ENCODE data around the gene MORN1. TPM values are rescaled to one million over a fixed set of nuclear protein-coding genes. Genes with fewer than 3 reads are reported as not detected.
A peak's percentile ranks its signal among the peaks of the same experiment; 100 is the strongest.

Gene MORN1
- total RNA-seq, 1 donor from 2014 or later = 24.4 TPM

- no peaks in the 10 kb centered on the region for H3K36me3 Mint-ChIP-seq (ENCODE audit: low read depth)
- no peak for TF ChIP-seq CTCF (conservative IDR thresholded peaks at IDR 0.05)
- no peaks in the 10 kb centered on the region for H3K9me3 Mint-ChIP-seq
- H3K4me1 Mint-ChIP-seq = no peaks in the 10 kb centered on the region
- no peak overlapping the region for H3K27ac Mint-ChIP-seq (ENCODE audit: unreplicated experiment)
- DNase-seq (ENCODE audit: low read depth, low spot score) = no peak
- H3K27me3 Mint-ChIP-seq (ENCODE audit: low read depth) = peaks cover 2% of the 10 kb centered on the region
- no peak overlapping the region for H3K4me3 Mint-ChIP-seq
Measured at GRCh38 chr1:2436876-2437275, 45.5 kb upstream of the MORN1 start.

GRCh38 chr1:2435746-2436355 is 44.5 kb upstream of the MORN1 start:
- no peak for DNase-seq (ENCODE audit: low read depth, low spot score)
- no peak overlapping the region for H3K4me3 Mint-ChIP-seq

GRCh38 chr1:2435091-2435490 is 43.7 kb upstream of the MORN1 start:
- Mint-ChIP-seq H3K27ac (ENCODE audit: unreplicated experiment) (peak overlapping the region; percentile 50), H3K4me3 (no peak overlapping the region), H3K9me3 (no peaks in the 10 kb centered on the region), H3K27me3 (ENCODE audit: low read depth) (no peaks in the 10 kb centered on the region), H3K36me3 (ENCODE audit: low read depth) (no peaks in the 10 kb centered on the region), H3K4me1 (no peaks in the 10 kb centered on the region)
- TF ChIP-seq CTCF (conservative IDR thresholded peaks at IDR 0.05) = no peak
- no peak for DNase-seq (ENCODE audit: low read depth, low spot score)

More at GRCh38 chr1:2435746-2436355, 44.5 kb upstream of the MORN1 start:
- Mint-ChIP-seq H3K36me3 (ENCODE audit: low read depth) (no peaks in the 10 kb centered on the region), H3K27me3 (ENCODE audit: low read depth) (no peaks in the 10 kb centered on the region), H3K4me1 (no peaks in the 10 kb centered on the region), H3K27ac (ENCODE audit: unreplicated experiment) (no peak overlapping the region), H3K9me3 (no peaks in the 10 kb centered on the region)
- no peak for TF ChIP-seq CTCF (conservative IDR thresholded peaks at IDR 0.05)

DNA sequence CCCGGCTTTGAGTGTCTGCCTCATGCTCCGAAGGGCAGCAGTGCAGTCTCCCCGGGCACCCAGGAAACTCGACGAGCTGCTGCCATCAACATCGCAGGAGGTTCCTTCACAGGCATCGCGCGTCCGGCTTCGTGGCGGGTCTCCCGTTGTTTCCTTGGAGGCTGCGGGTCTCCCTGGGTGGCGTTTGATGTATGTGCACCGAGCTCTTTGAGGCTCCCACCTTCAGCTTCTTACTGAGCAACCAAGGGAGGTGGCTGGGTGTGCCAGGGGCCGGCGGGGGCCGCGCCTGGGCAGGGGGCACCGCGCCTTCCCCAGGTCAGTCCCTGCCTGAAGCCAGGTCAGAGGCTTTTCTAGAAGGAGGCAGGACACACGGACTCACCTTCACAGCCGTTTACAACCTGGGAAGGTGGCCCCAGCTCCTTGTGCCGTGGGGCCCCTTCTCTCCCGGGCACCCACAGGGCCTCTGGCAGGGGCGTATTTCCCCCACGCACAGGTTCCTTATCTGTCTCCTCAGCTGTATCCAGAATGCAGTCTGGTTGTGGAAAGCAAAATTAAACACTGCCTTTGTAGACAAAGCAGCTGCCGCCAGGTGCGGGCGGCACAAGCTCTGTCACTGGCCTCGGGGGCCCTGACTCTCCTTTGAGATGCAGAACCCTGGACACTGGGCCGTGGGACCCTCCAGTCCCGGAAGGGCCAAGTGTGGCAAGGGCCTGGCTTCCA is 42.7 kb upstream of the MORN1 start:
- Mint-ChIP-seq H3K9me3 (no peaks in the 10 kb centered on the region), H3K27me3 (ENCODE audit: low read depth) (no peaks in the 10 kb centered on the region), H3K4me3 (no peak overlapping the region), H3K27ac (ENCODE audit: unreplicated experiment) (no peak overlapping the region), H3K4me1 (no peaks in the 10 kb centered on the region), H3K36me3 (ENCODE audit: low read depth) (no peaks in the 10 kb centered on the region)
- no peak for DNase-seq (ENCODE audit: low read depth, low spot score)
- TF ChIP-seq CTCF (conservative IDR thresholded peaks at IDR 0.05) = no peak

DNA sequence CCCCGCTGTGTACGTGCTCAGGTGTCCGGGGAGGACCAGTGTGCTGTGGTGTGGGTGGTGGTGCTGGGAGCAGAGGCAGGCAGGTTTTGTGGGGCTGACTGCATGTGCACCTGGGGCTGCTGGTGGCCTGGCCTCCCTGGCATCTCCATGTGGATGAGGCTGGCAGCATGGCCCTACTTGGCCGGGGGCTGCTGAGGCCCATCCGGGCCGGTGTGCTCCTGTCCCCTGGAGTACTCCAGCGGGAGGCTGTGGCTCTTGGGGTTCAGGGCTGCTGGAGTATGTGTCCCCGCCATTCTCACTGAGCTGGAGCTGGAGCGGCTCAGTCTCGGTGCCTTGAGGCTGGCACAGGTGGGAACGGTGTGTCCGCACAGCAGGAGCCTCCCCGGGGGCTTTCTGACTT is 41.8 kb upstream of the MORN1 start:
- H3K4me1 Mint-ChIP-seq = no peaks in the 10 kb centered on the region
- H3K9me3 Mint-ChIP-seq = no peaks in the 10 kb centered on the region
- no peaks in the 10 kb centered on the region for H3K27me3 Mint-ChIP-seq (ENCODE audit: low read depth)
- TF ChIP-seq CTCF (conservative IDR thresholded peaks at IDR 0.05) = no peak
- no peaks in the 10 kb centered on the region for H3K36me3 Mint-ChIP-seq (ENCODE audit: low read depth)
- no peak overlapping the region for H3K4me3 Mint-ChIP-seq
- no peak for DNase-seq (ENCODE audit: low read depth, low spot score)
- H3K27ac Mint-ChIP-seq (ENCODE audit: unreplicated experiment) = no peak overlapping the region
